H9 (cell line): Measurements from ENCODE around the gene NEURL3. TPM values are rescaled to one million over a fixed set of nuclear protein-coding genes. Genes with fewer than 3 reads are reported as not detected.

ENCODE experiments used
- DNase-seq: peaks from one replicate; pipeline ENCODE4 v3.0.0-alpha.2; 2017
- H2AFZ ChIP-seq: one replicate; pipeline ENCODE4 v1.6.1; 2013; ENCODE audit warnings: mild to moderate bottlenecking, low read length, control low read depth, moderate library complexity
- H2AK5ac ChIP-seq: 2 replicates; pipeline ENCODE4 v1.6.1; 2013; ENCODE audit warnings: low read length, control low read depth, mixed read lengths; ENCODE audit not compliant: insufficient read length
- H2BK120ac ChIP-seq: one replicate; pipeline ENCODE4 v1.6.1; 2013; ENCODE audit warnings: low read depth, mild to moderate bottlenecking, low read length, control low read depth, inconsistent platforms; ENCODE audit not compliant: poor library complexity, severe bottlenecking
- H2BK12ac ChIP-seq: 2 replicates; pipeline ENCODE4 v1.6.1; 2013; ENCODE audit warnings: low read length, control low read depth, mixed read lengths, low read depth; ENCODE audit not compliant: insufficient read length
- H2BK15ac ChIP-seq: 2 replicates; pipeline ENCODE4 v1.6.1; 2013; ENCODE audit warnings: low read depth, low read length, control low read depth
- H2BK20ac ChIP-seq: one replicate; pipeline ENCODE4 v1.6.1; 2013; ENCODE audit warnings: low read depth, mild to moderate bottlenecking, low read length, control low read depth, inconsistent platforms; ENCODE audit not compliant: poor library complexity, severe bottlenecking
- H2BK5ac ChIP-seq: 2 replicates; pipeline ENCODE4 v1.6.1; 2013; ENCODE audit warnings: low read length, control low read depth, mixed read lengths; ENCODE audit not compliant: insufficient read length
- H3K14ac ChIP-seq: 2 replicates; pipeline ENCODE4 v1.6.1; 2013; ENCODE audit warnings: low read length, control low read depth; ENCODE audit not compliant: insufficient read depth
- H3K18ac ChIP-seq: 2 replicates; pipeline ENCODE4 v1.6.1; 2013; ENCODE audit warnings: low read depth, mild to moderate bottlenecking, mixed read lengths, low read length, control low read depth; ENCODE audit not compliant: insufficient read length
- H3K23ac ChIP-seq: 2 replicates; pipeline ENCODE4 v1.6.1; 2013; ENCODE audit warnings: low read length, control low read depth, mixed read lengths, low read depth; ENCODE audit not compliant: insufficient read length
- H3K23me2 ChIP-seq: 2 replicates; pipeline ENCODE4 v1.6.1; 2013; ENCODE audit warnings: low read depth, mild to moderate bottlenecking, mixed read lengths, low read length, control low read depth; ENCODE audit not compliant: insufficient read length, poor library complexity, severe bottlenecking
- H3K27ac ChIP-seq: 2 replicates; pipeline ENCODE4 v1.5.1; 2013; ENCODE audit warnings: low read length, control low read depth, mixed read lengths, low read depth; ENCODE audit not compliant: insufficient read length
- H3K27me3 ChIP-seq: 2 replicates; pipeline ENCODE4 v1.6.1; 2013; ENCODE audit warnings: low read length, control low read depth, inconsistent platforms; ENCODE audit not compliant: insufficient read depth
- H3K4ac ChIP-seq: 2 replicates; pipeline ENCODE4 v1.6.1; 2013; ENCODE audit warnings: low read depth, mild to moderate bottlenecking, control low read depth, inconsistent platforms, low read length, moderate library complexity
- H3K4me1 ChIP-seq: 2 replicates; pipeline ENCODE4 v1.6.1; 2013; ENCODE audit warnings: low read length, control low read depth, inconsistent platforms; ENCODE audit not compliant: insufficient read depth
- H3K4me2 ChIP-seq: 2 replicates; pipeline ENCODE4 v1.6.1; 2013; ENCODE audit warnings: low read length, control low read depth, mixed read lengths; ENCODE audit not compliant: insufficient read length, insufficient read depth
- H3K56ac ChIP-seq: 2 replicates; pipeline ENCODE4 v1.6.1; 2013; ENCODE audit warnings: low read depth, mild to moderate bottlenecking, mixed read lengths, low read length, control low read depth; ENCODE audit not compliant: insufficient read length
- H3K79me1 ChIP-seq: 2 replicates; pipeline ENCODE4 v1.6.1; 2013; ENCODE audit warnings: low read depth, mild to moderate bottlenecking, moderate library complexity, low read length, control low read depth, inconsistent platforms; ENCODE audit not compliant: insufficient read depth, poor library complexity, severe bottlenecking
- H3K79me2 ChIP-seq: 2 replicates; pipeline ENCODE4 v1.6.1; 2013; ENCODE audit warnings: low read length, control low read depth, inconsistent platforms; ENCODE audit not compliant: insufficient read depth
- H3K9ac ChIP-seq: 2 replicates; pipeline ENCODE4 v1.6.1; 2013; ENCODE audit warnings: low read length, control low read depth, mixed read lengths; ENCODE audit not compliant: insufficient read length; ENCODE audit errors: extremely low read depth
- H3K9me3 ChIP-seq: one replicate; pipeline ENCODE4 v1.6.1; 2013; ENCODE audit warnings: low read depth, low read length, inconsistent platforms; ENCODE audit not compliant: control insufficient read depth
- H3T11ph ChIP-seq: one replicate; pipeline ENCODE4 v1.6.1; 2013; ENCODE audit warnings: mild to moderate bottlenecking, low read length, control low read depth, inconsistent platforms
- H4K20me1 ChIP-seq: one replicate; pipeline ENCODE4 v1.6.1; 2013; ENCODE audit not compliant: control insufficient read depth, insufficient read length, insufficient read depth
- H4K5ac ChIP-seq: 2 replicates; pipeline ENCODE4 v1.6.1; 2013; ENCODE audit warnings: low read depth, mild to moderate bottlenecking, mixed read lengths, low read length, control low read depth; ENCODE audit not compliant: insufficient read length
- H4K8ac ChIP-seq: replicated peaks from 2 replicates; pipeline ENCODE4 v1.6.1; 2013; ENCODE audit warnings: low read length, control low read depth, mixed read lengths, low read depth; ENCODE audit not compliant: insufficient read length
- H4K91ac ChIP-seq: 2 replicates; pipeline ENCODE4 v1.6.1; 2013; ENCODE audit warnings: low read depth, mild to moderate bottlenecking, moderate library complexity, mixed read lengths, low read length, control low read depth; ENCODE audit not compliant: insufficient read length
- H3K27ac Mint-ChIP-seq, 3 experiments: 2 replicates in 2 of 3; 3 replicates in 1 of 3; pipeline ENCODE4 v1.8.0; 2020 to 2021; ENCODE audit warnings: mixed read lengths in 3 of 3, mild to moderate bottlenecking in 1 of 3, moderate library complexity in 1 of 3
- H3K27me3 Mint-ChIP-seq: 2 replicates; pipeline ENCODE4 v1.8.0; 2021; ENCODE audit warnings: low read depth, mild to moderate bottlenecking, moderate library complexity, mixed read lengths
- H3K36me3 Mint-ChIP-seq, 3 experiments: 2 replicates in 2 of 3; 3 replicates in 1 of 3; pipeline ENCODE4 v1.8.0; 2020 to 2021; ENCODE audit warnings: low read depth in 3 of 3, mixed read lengths in 3 of 3; ENCODE audit not compliant: insufficient read depth in 1 of 3
- H3K4me1 Mint-ChIP-seq, 2 experiments: 2 replicates each; pipeline ENCODE4 v1.8.0; 2020; ENCODE audit warnings: mixed read lengths in 2 of 2
- H3K4me3 Mint-ChIP-seq, 2 experiments: 2 replicates in 1 of 2; 3 replicates in 1 of 2; pipeline ENCODE4 v1.8.0; 2020 to 2021; ENCODE audit warnings: mild to moderate bottlenecking in 2 of 2, mixed read lengths in 2 of 2, moderate library complexity in 1 of 2
- H3K9me3 Mint-ChIP-seq, 2 experiments: 2 replicates in 1 of 2; 3 replicates in 1 of 2; pipeline ENCODE4 v1.8.0; 2020; ENCODE audit warnings: mild to moderate bottlenecking in 2 of 2, mixed read lengths in 2 of 2, moderate library complexity in 1 of 2
- WGBS: extraction: QIAGEN DNeasy Blood & Tissue Kit; methylation state at CpG from one replicate; pipeline ENCODE4 v1.1.7; 2013; ENCODE audit warnings: missing lambda C conversion rate, low lambda C conversion rate, mixed read lengths; ENCODE audit not compliant: insufficient read length; ENCODE audit errors: extremely low coverage; 5-methylcytosine and 5-hydroxymethylcytosine counted together
- total RNA-seq: library from RNA; stranded (reverse); gene quantifications from 2 replicates; pipeline ENCODE4 v1.2.1, GENCODE V29; 2021
- TF ChIP-seq, protein P1 (sequence below): fragments of 200-600 bp; sonication (generic); conservative IDR thresholded peaks from 3 replicates; pipeline ENCODE4 v1.8.0; 2021; ENCODE audit warnings: antibody characterized with exemption, mild to moderate bottlenecking

Gene NEURL3
- total RNA-seq, 1 experiment from 2014 or later = not detected

DNA sequence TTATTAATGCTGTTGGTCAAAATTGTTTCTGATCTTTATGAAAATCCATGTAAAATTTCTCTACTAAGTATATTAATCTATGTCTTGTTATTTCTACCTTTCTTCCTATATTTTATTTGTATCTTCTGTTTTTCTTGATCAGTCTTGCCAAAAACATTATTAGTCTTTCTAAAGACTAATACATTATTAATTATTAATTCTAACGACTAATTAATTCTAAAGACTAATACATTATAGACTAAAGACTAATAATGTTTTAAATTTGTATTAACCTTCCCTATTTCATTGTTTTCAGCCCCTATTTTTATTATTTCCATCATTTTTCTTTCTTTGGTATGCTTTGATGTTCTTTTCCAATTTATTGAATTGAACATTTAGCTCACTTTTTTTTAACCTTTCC lies 27.7 kb downstream of the NEURL3 start:
- no peak overlapping the region for H3K27ac ChIP-seq
- H2BK15ac ChIP-seq = no peak overlapping the region
- H4K20me1 ChIP-seq = no peaks in the 10 kb centered on the region
- Mint-ChIP-seq H3K4me1 (no peaks in the 10 kb centered on the region), H3K36me3 (no peaks in the 10 kb centered on the region; a peak in 1 of 7 replicates), H3K9me3 (no peaks in the 10 kb centered on the region), H3K4me3 (no peak overlapping the region), H3K27me3 (peaks cover 22% of the 10 kb centered on the region), H3K27ac (no peak overlapping the region)
- no peak overlapping the region for H3T11ph ChIP-seq
- H3K9ac ChIP-seq = no peak overlapping the region
- H4K8ac ChIP-seq = no peak overlapping the region
- TF ChIP-seq, protein P1, sequence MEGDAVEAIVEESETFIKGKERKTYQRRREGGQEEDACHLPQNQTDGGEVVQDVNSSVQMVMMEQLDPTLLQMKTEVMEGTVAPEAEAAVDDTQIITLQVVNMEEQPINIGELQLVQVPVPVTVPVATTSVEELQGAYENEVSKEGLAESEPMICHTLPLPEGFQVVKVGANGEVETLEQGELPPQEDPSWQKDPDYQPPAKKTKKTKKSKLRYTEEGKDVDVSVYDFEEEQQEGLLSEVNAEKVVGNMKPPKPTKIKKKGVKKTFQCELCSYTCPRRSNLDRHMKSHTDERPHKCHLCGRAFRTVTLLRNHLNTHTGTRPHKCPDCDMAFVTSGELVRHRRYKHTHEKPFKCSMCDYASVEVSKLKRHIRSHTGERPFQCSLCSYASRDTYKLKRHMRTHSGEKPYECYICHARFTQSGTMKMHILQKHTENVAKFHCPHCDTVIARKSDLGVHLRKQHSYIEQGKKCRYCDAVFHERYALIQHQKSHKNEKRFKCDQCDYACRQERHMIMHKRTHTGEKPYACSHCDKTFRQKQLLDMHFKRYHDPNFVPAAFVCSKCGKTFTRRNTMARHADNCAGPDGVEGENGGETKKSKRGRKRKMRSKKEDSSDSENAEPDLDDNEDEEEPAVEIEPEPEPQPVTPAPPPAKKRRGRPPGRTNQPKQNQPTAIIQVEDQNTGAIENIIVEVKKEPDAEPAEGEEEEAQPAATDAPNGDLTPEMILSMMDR = no peak
- H3K56ac ChIP-seq = no peak overlapping the region
- no peak overlapping the region for H2BK5ac ChIP-seq
- no peak overlapping the region for H3K4me2 ChIP-seq
- H2BK120ac ChIP-seq = no peak overlapping the region
- H3K18ac ChIP-seq = no peak overlapping the region
- H3K27me3 ChIP-seq = no peaks in the 10 kb centered on the region
- WGBS = no CpG with 5 or more reads among the region's 1 CpG
- H3K4ac ChIP-seq = no peak overlapping the region
- no peak overlapping the region for H4K5ac ChIP-seq
- H4K91ac ChIP-seq = no peak overlapping the region
- no peak overlapping the region for H2AFZ ChIP-seq
- H2BK20ac ChIP-seq = no peak overlapping the region
- no peak for DNase-seq
- H3K4me1 ChIP-seq = no peaks in the 10 kb centered on the region
- H3K79me1 ChIP-seq = no peaks in the 10 kb centered on the region
- H3K23me2 ChIP-seq = no peaks in the 10 kb centered on the region
- no peaks in the 10 kb centered on the region for H3K79me2 ChIP-seq
- no peak overlapping the region for H2AK5ac ChIP-seq
- no peak overlapping the region for H2BK12ac ChIP-seq
- H3K14ac ChIP-seq = no peak overlapping the region
- no peak overlapping the region for H3K23ac ChIP-seq
- no peaks in the 10 kb centered on the region for H3K9me3 ChIP-seq
